ENCODE measurements around the gene RSPH9. TPM values are rescaled to one million over a fixed set of nuclear protein-coding genes. Genes with fewer than 3 reads are reported as not detected.
"Not testable (repeated sequence)": the region's sequence is repeated elsewhere in the genome, so short reads cannot be mapped to it uniquely, and the experiment has no call there.

The RSPH9 gene
- polyA plus RNA-seq, 2 donors, result 0.14 to 0.16 TPM

DNA sequence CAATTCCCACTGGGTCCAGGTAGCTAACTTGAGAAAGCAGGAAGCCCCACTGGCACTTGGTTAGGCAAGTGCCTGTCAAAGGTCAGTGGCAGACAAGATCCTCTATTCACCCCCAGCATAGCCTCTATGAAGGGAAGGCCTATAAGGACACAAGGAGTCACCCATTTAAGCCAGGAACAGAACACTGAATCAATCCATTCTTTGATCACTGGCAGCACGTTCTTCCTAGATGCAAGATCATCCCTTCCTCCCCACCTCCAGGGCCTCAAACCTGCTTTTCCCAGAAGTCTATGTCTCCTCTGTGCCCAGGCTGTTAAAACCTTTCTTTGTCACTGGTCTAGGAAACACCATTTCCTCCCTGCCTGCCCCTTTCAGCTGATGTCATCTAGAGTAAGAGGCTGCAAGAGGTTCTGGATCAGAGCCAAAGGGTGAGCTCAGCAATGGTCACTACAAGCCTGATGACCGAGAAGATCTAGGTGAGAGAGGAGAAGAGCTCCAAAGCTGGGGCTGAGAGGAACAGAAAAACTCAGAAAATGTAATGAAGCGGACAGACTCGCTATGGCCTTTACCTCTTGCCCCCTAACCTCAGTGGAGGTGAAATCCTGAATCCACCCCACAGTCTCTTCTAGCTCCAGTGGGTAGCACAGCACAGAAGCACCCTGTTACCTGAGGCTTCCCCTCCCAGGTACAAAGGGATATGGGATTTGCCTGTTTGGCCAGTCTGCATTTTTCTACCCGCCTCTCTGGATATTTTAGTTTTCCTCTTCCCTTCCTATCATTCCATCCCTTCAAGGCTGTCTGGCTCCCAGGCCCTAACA, 17.6 kb upstream of the RSPH9 start:
- Histone ChIP-seq H3K4me3 (ENCODE audit: low read depth in 1 of 2, low read length in 2 of 2) (peak overlapping the region in 1 of 2 donors; percentile 84), H3K9me3 (ENCODE audit: control insufficient read depth in 2 of 2, insufficient read depth in 1 of 2, low read depth in 1 of 2, low read length in 1 of 2) (no peaks in the 10 kb centered on the region), H3K36me3 (ENCODE audit: control insufficient read depth in 2 of 2, insufficient read depth in 2 of 2, low read length in 1 of 2) (peaks cover 10 to 33% of the 10 kb centered on the region in 2 donors), H3K4me1 (ENCODE audit: control insufficient read depth in 2 of 2, insufficient read depth in 2 of 2, low read length in 1 of 2) (peaks cover 0 to 3% of the 10 kb centered on the region in 2 donors), H3K27ac (ENCODE audit: low read depth in 2 of 2, low read length in 1 of 2) (peak overlapping the region; percentile 60 to 94), H3K27me3 (ENCODE audit: control insufficient read depth in 1 of 2, insufficient read depth in 2 of 2, low read length in 2 of 2) (no peaks in the 10 kb centered on the region)
- WGBS, 2 donors, result 62% methylated on average over 5 of the region's 5 CpGs

DNA sequence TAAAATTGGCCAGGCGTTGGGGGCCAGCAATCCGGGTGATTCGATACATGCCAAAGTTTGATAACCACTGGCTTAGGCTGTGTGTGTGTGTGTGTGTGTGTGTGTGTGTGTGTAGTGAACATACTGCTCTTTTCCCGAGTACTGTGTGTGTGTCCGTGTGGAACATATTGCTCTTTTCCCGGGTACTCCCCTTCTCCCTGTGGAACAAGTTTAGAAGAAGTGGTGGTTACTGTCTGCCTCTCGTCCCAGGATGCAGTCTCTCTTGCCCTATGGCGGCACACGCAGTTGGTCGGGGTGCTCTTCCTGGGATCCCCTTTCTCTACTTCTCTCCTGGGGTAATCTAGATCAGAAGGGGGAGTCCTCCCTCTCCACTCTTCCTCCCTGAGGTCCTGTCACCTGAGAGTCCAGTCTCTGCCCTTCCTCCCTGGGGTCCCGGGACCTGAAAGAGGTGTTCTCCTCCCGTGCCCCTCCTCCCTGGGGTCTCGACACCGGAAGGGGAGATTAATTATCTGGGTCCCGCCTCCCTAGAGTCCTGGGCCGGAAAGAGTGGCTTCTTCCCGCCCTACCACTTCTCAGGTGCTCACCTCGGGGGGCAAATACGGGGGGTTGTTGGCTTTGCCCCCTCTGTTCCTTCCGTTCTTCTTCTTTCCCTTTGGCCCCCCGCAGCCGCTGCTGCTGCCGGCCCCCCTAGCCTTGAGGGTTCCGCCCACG, 16.3 kb upstream of the RSPH9 start:
- WGBS, 2 donors, result 1 to 2% methylated on average over 25 of the region's 25 CpGs
- H3K9me3 ChIP-seq (ENCODE audit: control insufficient read depth in 2 of 2, insufficient read depth in 1 of 2, low read depth in 1 of 2, low read length in 1 of 2), result no peaks in the 10 kb centered on the region

DNA sequence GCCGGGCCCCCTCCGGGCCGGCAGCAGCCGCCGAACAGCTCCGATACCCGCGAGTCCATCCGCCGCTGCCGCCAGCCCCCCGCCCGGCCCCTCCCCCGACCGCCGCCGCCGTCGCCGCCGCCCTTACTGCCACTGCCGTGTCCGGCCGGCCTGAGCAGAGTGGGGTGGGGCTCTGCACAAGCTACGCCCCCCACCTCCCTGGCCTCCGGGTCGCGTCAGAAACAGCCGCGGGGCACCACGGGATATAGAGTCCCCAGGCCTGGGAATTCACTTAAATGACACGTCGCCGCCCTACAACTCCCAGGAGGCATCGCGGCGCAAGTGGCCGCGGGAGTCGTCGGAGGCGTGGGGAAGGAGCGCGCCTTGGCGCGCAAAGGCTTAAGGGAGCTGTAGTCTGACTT, 15.7 kb upstream of the RSPH9 start, which contains the start of gene GTPBP2:
GTPBP2 (minus strand) TSS at position 161 of the 401 bp plus-strand sequence; CDS start at position 59, 102 bp downstream.
- no peaks in the 10 kb centered on the region for H3K9me3 ChIP-seq (ENCODE audit: control insufficient read depth in 2 of 2, insufficient read depth in 1 of 2, low read depth in 1 of 2, low read length in 1 of 2)
- 0 to 1% methylated on average over 37 to 46 of the region's 46 CpGs for WGBS, 2 donors
- H3K4me3 ChIP-seq (ENCODE audit: low read depth in 1 of 2, low read length in 2 of 2), result peak within 1 kb of the TSS; percentile 75 to 84
- H3K36me3 ChIP-seq (ENCODE audit: control insufficient read depth in 2 of 2, insufficient read depth in 2 of 2, low read length in 1 of 2), result peaks cover 10 to 20% of the 10 kb centered on the region in 2 donors
- no peaks in the 10 kb centered on the region for H3K27me3 ChIP-seq (ENCODE audit: control insufficient read depth in 1 of 2, insufficient read depth in 2 of 2, low read length in 2 of 2)
- H3K27ac ChIP-seq (ENCODE audit: low read depth in 2 of 2, low read length in 1 of 2), result peak within 1 kb of the TSS; percentile 92 to 99
- H3K4me1 ChIP-seq (ENCODE audit: control insufficient read depth in 2 of 2, insufficient read depth in 2 of 2, low read length in 1 of 2), result peaks cover 0 to 3% of the 10 kb centered on the region in 2 donors

More for the DNA sequence above, 16.3 kb upstream of the RSPH9 start:
- Histone ChIP-seq H3K27me3 (ENCODE audit: control insufficient read depth in 1 of 2, insufficient read depth in 2 of 2, low read length in 2 of 2) (no peaks in the 10 kb centered on the region), H3K27ac (ENCODE audit: low read depth in 2 of 2, low read length in 1 of 2) (peak overlapping the region; percentile 89 to 94), H3K4me3 (ENCODE audit: low read depth in 1 of 2, low read length in 2 of 2) (peak overlapping the region; percentile 75 to 84), H3K4me1 (ENCODE audit: control insufficient read depth in 2 of 2, insufficient read depth in 2 of 2, low read length in 1 of 2) (peaks cover 0 to 3% of the 10 kb centered on the region in 2 donors), H3K36me3 (ENCODE audit: control insufficient read depth in 2 of 2, insufficient read depth in 2 of 2, low read length in 1 of 2) (peaks cover 10 to 26% of the 10 kb centered on the region in 2 donors)

DNA sequence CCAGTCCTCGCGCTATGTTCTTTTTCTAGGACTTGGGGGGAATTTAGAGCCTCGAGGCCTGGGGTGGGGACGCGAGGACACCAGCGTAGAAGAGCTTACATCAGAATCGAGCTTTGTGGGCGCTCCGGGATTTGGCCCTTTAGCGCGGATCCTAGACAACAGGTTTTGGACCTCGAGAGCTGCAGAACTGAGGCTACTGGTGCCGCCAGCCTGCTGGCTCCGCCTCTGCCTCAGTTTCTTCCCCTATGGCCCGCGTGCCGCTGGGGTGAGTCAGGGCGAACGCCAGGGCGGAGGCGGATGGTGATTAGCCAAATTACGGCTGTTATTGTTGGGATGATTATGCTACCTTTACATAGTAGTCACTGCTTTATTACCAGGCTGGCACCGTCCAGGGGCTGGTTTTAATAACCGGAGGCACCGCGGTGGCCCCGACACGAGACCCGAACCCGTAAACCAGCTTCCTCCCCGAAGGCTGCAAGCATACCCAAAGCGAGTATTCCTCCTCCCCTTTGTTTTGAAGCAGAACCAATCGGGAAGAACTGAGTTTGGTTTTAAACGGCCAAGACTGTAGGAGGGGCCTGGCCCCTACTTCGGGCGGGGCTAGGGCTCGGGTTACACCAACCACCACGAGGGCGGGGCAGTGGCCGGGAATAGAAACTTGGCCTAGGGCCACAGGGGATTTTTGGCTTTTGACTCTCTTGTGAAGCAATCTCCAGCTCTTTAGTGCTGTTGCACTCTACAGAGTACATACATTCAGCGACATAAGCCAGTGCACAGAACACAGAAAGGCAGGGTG, 15.1 kb upstream of the RSPH9 start:
- no peaks in the 10 kb centered on the region for H3K9me3 ChIP-seq (ENCODE audit: control insufficient read depth in 2 of 2, insufficient read depth in 1 of 2, low read depth in 1 of 2, low read length in 1 of 2)
- peak overlapping the region; percentile 92 to 99 for H3K27ac ChIP-seq (ENCODE audit: low read depth in 2 of 2, low read length in 1 of 2)
- H3K4me3 ChIP-seq (ENCODE audit: low read depth in 1 of 2, low read length in 2 of 2), result peak overlapping the region; percentile 75 to 84
- H3K27me3 ChIP-seq (ENCODE audit: control insufficient read depth in 1 of 2, insufficient read depth in 2 of 2, low read length in 2 of 2), result no peaks in the 10 kb centered on the region
- WGBS, 2 donors, result 0% methylated on average over 40 to 41 of the region's 41 CpGs
- peaks cover 9 to 14% of the 10 kb centered on the region in 2 donors for H3K36me3 ChIP-seq (ENCODE audit: control insufficient read depth in 2 of 2, insufficient read depth in 2 of 2, low read length in 1 of 2)
- peaks cover 0 to 3% of the 10 kb centered on the region in 2 donors for H3K4me1 ChIP-seq (ENCODE audit: control insufficient read depth in 2 of 2, insufficient read depth in 2 of 2, low read length in 1 of 2)

DNA sequence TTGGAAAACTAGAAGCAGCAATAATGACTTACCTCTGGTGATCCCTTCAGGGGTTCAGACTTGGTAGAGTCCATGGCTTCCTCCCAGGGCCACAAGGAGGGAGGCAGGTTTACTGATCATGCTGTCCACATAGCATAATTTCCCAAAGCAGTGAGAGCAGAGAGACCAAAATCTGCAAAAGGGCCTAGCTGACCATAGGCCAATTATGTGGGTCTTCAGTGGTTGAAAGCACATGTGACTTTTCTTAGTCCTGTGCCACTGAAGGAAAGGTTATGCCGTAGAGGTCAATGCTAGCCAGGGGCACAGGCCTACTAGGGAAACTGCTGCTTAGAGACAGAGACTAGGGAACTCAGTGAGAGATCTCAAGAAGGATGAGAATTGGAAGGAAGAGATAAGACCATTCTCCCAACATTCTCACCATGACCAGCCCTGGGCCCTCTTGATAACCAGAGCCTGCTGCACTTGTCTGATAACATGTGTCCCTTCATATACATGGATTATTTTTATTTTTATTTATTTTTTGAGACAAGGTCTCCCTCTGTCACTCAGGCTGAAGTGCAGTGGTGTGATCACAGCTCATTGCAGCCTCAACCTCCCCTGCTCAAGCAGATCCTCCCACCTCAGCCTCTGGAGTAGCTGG, 13.7 kb upstream of the RSPH9 start:
- Histone ChIP-seq H3K27me3 (ENCODE audit: control insufficient read depth in 1 of 2, insufficient read depth in 2 of 2, low read length in 2 of 2) (no peaks in the 10 kb centered on the region), H3K4me3 (ENCODE audit: low read depth in 1 of 2, low read length in 2 of 2) (no peak overlapping the region), H3K36me3 (ENCODE audit: control insufficient read depth in 2 of 2, insufficient read depth in 2 of 2, low read length in 1 of 2) (peaks cover 0 to 2% of the 10 kb centered on the region in 2 donors), H3K27ac (ENCODE audit: low read depth in 2 of 2, low read length in 1 of 2) (no peak overlapping the region), H3K4me1 (ENCODE audit: control insufficient read depth in 2 of 2, insufficient read depth in 2 of 2, low read length in 1 of 2) (peaks cover 0 to 3% of the 10 kb centered on the region in 2 donors), H3K9me3 (ENCODE audit: control insufficient read depth in 2 of 2, insufficient read depth in 1 of 2, low read depth in 1 of 2, low read length in 1 of 2) (no peaks in the 10 kb centered on the region)
- 91 to 100% methylated on average over 1 of the region's 1 CpG for WGBS, 2 donors

DNA sequence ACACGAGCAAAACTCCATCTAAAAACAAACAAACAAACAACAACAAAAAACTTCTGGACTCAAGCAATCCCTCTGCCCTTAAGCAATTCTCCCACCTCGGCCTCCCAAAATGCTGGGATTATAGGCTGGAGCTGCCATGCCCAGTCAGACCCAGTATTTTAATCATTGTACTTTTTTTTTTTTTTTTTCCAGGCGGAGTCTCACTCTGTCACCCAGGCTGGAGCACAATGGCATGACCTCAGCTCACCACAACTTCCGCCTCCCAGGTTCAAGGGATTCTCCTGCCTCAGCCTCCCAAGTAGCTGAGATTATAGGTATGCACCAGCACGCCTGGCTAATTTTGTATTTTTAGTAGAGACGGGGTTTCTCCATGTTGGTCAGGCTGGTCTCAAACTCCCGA, 11.8 kb upstream of the RSPH9 start:
- WGBS, 2 donors, result 84 to 92% methylated on average over 7 of the region's 7 CpGs
- H3K36me3 ChIP-seq (ENCODE audit: control insufficient read depth in 2 of 2, insufficient read depth in 2 of 2, low read length in 1 of 2); H3K4me3 ChIP-seq (ENCODE audit: low read depth in 1 of 2, low read length in 2 of 2); H3K27me3 ChIP-seq (ENCODE audit: control insufficient read depth in 1 of 2, insufficient read depth in 2 of 2, low read length in 2 of 2); H3K4me1 ChIP-seq (ENCODE audit: control insufficient read depth in 2 of 2, insufficient read depth in 2 of 2, low read length in 1 of 2); H3K9me3 ChIP-seq (ENCODE audit: control insufficient read depth in 2 of 2, insufficient read depth in 1 of 2, low read depth in 1 of 2, low read length in 1 of 2); H3K27ac ChIP-seq (ENCODE audit: low read depth in 2 of 2, low read length in 1 of 2): not testable (repeated sequence)

DNA sequence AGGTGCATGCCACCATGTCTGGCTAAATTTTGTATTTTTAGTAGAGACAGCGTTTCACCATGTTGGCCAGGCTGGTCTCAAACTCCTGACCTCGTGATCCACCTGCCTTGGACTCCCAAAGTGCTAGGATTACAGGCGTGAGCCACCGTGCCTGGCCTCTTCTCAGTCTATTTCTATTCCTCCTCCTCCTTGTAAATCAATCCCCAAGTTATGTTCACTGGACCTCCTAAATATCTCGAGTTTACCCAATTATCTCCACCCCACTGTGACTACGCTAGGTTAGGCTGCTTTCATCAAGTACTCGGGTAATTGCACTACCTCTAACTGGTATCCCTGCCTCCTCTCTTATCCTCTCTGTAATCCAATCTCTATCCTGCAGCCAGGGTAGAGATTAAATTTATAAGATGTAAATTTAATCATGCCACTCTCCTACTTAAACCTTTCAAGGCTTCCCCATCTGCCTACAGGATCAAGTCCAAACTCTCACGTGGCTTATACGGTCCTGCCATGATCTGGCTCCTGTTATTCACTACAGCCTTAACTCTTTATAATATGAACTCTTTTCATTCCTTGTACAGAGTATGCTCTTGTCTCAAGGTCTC, 10.0 kb upstream of the RSPH9 start:
- Histone ChIP-seq H3K27ac (ENCODE audit: low read depth in 2 of 2, low read length in 1 of 2) (peak overlapping the region in 1 of 2 donors; percentile 83), H3K36me3 (ENCODE audit: control insufficient read depth in 2 of 2, insufficient read depth in 2 of 2, low read length in 1 of 2) (no peaks in the 10 kb centered on the region), H3K4me3 (ENCODE audit: low read depth in 1 of 2, low read length in 2 of 2) (no peak overlapping the region), H3K9me3 (ENCODE audit: control insufficient read depth in 2 of 2, insufficient read depth in 1 of 2, low read depth in 1 of 2, low read length in 1 of 2) (no peaks in the 10 kb centered on the region), H3K27me3 (ENCODE audit: control insufficient read depth in 1 of 2, insufficient read depth in 2 of 2, low read length in 2 of 2) (no peaks in the 10 kb centered on the region), H3K4me1 (ENCODE audit: control insufficient read depth in 2 of 2, insufficient read depth in 2 of 2, low read length in 1 of 2) (peaks cover 0 to 2% of the 10 kb centered on the region in 2 donors)
- 71 to 76% methylated on average over 9 of the region's 9 CpGs for WGBS, 2 donors

DNA sequence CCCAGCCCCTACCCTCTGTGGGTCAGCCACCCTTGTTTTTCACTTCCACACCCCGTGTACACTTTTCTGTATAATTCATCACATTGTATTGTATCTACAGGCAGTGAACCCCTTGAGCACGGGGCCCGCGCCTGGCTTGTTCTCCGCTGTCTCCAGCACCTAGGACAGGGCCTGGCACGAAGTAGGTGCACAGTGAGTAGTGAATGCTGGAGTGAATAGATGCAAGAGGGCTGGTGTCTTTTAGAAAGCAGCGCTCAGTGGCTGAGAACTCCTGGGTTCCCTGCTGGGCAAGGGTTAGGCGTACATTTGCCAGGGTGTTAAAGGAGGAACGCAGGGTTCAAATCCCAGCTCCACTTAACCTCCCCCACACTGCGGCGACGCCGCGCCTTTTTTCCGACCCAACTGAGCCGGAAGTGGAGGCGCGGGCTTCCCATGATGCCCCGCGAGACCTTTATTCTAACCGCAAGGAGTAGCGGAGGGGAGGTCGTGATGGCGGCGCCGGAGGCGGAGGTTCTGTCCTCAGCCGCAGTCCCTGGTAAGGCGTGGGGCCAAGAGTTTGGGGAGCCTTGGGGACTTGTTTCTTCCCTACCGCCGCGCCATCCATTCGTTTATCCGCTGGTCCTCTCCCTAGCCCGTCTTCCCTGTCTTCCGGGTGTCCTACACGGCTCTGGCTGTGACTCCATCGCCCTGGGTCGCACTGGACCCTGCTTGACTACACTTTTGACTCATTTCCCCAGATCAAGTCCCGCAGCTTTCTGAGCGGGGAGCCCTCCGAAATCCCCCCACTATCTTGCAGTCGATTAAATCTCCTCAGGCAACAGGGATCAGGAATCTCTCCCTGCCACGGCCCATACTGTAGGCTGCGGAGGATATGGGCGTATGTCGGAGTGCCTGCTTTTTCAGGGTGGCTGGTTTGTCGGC, 9.2 kb upstream of the RSPH9 start, which contains the start of gene MAD2L1BP:
MAD2L1BP (plus strand) TSS at position 454 of the 921 bp plus-strand sequence; CDS start at position 490, 36 bp downstream.
- WGBS, 2 donors, result 3 to 4% methylated on average over 48 of the region's 48 CpGs
- H3K4me3 ChIP-seq (ENCODE audit: low read depth in 1 of 2, low read length in 2 of 2), result peak within 1 kb of the TSS; percentile 78 to 80
- peaks cover 0 to 6% of the 10 kb centered on the region in 2 donors for H3K36me3 ChIP-seq (ENCODE audit: control insufficient read depth in 2 of 2, insufficient read depth in 2 of 2, low read length in 1 of 2)
- no peaks in the 10 kb centered on the region for H3K27me3 ChIP-seq (ENCODE audit: control insufficient read depth in 1 of 2, insufficient read depth in 2 of 2, low read length in 2 of 2)
- peak within 1 kb of the TSS; percentile 81 to 83 for H3K27ac ChIP-seq (ENCODE audit: low read depth in 2 of 2, low read length in 1 of 2)
- peaks cover 2 to 4% of the 10 kb centered on the region in 2 donors for H3K4me1 ChIP-seq (ENCODE audit: control insufficient read depth in 2 of 2, insufficient read depth in 2 of 2, low read length in 1 of 2)
- no peaks in the 10 kb centered on the region for H3K9me3 ChIP-seq (ENCODE audit: control insufficient read depth in 2 of 2, insufficient read depth in 1 of 2, low read depth in 1 of 2, low read length in 1 of 2)
